Measurements from ENCODE around the gene SPON1.
"Not testable (repeated sequence)": the region's sequence is repeated elsewhere in the genome, so short reads cannot be mapped to it uniquely, and the experiment has no call there.

Gene SPON1

DNA sequence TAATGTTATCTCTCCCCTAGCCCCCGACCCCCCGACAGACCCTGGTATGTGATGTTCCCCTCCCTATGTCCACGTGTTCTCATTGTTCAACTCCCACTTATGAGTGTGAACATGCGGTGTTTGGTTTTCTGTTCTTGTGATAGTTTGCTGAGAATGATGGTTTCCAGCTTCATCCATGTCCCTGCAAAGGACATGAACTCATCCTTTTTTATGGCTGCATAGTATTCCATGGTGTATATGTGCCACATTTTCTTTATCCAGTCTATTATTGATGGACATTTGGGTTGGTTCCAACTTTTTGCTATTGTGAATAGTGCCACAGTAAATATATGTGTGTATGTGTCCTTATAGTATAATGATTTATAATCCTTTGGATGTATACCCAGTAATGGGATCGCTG is 24.2 kb downstream of the SPON1 start:
- H3K4me1 ChIP-seq (ENCODE audit: control extremely low read depth in 1 of 4, control insufficient read depth in 4 of 4, insufficient read depth in 4 of 4, low read length in 3 of 4); CTCF ChIA-PET; POLR2A ChIA-PET; H3K4me3 ChIP-seq (ENCODE audit: control insufficient read depth in 1 of 7, extremely low read depth in 1 of 7, insufficient read depth in 4 of 7, low read depth in 2 of 7, low read length in 6 of 7); H3K27me3 ChIP-seq (replicated peaks in 2 of 5; ENCODE audit: control insufficient read depth in 4 of 5, insufficient read depth in 5 of 5, low read length in 4 of 5); H3K9me3 ChIP-seq (ENCODE audit: control extremely low read depth in 1 of 5, control insufficient read depth in 4 of 5, insufficient read depth in 2 of 5, low read depth in 1 of 5, low read length in 4 of 5); H3K36me3 ChIP-seq (ENCODE audit: control insufficient read depth in 4 of 4, insufficient read depth in 4 of 4, low read length in 3 of 4); H3K27ac ChIP-seq (ENCODE audit: insufficient read depth in 1 of 2, low read depth in 1 of 2, low read length in 2 of 2, poor library complexity in 1 of 2, severe bottlenecking in 2 of 2); DNase-seq: not testable (repeated sequence)
- no CpG with 5 or more reads among the region's 5 CpGs for WGBS (ENCODE audit: insufficient coverage)

- H3K9me3 ChIP-seq (ENCODE audit: control extremely low read depth in 1 of 5, control insufficient read depth in 4 of 5, insufficient read depth in 2 of 5, low read depth in 1 of 5, low read length in 4 of 5); DNase-seq; H3K27me3 ChIP-seq (replicated peaks in 2 of 5; ENCODE audit: control insufficient read depth in 4 of 5, insufficient read depth in 5 of 5, low read length in 4 of 5); H3K4me3 ChIP-seq (ENCODE audit: control insufficient read depth in 1 of 7, extremely low read depth in 1 of 7, insufficient read depth in 4 of 7, low read depth in 2 of 7, low read length in 6 of 7); POLR2A ChIA-PET; H3K4me1 ChIP-seq (ENCODE audit: control extremely low read depth in 1 of 4, control insufficient read depth in 4 of 4, insufficient read depth in 4 of 4, low read length in 3 of 4); H3K36me3 ChIP-seq (ENCODE audit: control insufficient read depth in 4 of 4, insufficient read depth in 4 of 4, low read length in 3 of 4); H3K27ac ChIP-seq (ENCODE audit: insufficient read depth in 1 of 2, low read depth in 1 of 2, low read length in 2 of 2, poor library complexity in 1 of 2, severe bottlenecking in 2 of 2): not testable (repeated sequence)
- 83% methylated on average over 10 of the region's 15 CpGs for WGBS (ENCODE audit: insufficient coverage)
- CTCF ChIA-PET, result interaction anchor here (1.3 kb wide), 1 partner anchor 140 kb away, joined by 3 read pairs; no protein-coding TSS in a partner anchor
Observed at GRCh38 chr11:13992158-13992856, 29.8 kb downstream of the SPON1 start.

DNA sequence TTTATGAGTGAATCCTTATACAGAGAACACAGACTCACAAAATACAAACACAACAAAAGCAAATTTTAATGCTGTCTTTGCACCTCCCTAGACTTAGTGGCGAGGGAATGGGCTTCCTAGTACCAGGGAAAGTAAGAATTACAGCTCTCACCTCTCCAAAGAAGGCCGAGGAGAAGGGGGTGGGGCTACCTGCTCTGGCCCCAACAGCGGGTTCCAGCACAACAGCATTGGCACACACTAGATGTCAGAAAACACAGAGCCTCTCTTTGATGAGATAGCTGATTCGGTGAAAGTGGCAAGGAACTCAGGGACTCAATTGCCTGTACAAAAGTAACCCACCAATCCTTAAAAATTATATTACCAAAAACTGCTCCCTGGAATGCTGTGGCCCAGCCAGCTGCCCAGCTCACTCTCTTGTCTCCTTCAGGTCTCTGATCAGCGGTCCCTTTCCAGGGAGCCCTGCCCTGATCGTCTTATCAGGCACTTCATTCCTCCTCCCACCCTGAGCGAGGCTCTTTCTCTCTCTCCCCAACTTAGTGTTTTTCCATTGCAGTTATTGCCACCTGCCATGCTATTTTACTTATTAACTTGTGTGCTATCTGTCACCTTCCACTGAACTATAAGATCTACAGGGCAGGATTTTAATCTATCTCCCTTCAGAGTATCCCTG is 30.7 kb downstream of the SPON1 start:
- no peak overlapping the region for H3K4me3 ChIP-seq (ENCODE audit: control insufficient read depth in 1 of 7, extremely low read depth in 1 of 7, insufficient read depth in 4 of 7, low read depth in 2 of 7, low read length in 6 of 7)
- no peak for DNase-seq
- WGBS (ENCODE audit: insufficient coverage), result 89% methylated on average over 6 of the region's 7 CpGs
- H3K4me1 ChIP-seq (ENCODE audit: control extremely low read depth in 1 of 4, control insufficient read depth in 4 of 4, insufficient read depth in 4 of 4, low read length in 3 of 4), result no peaks in the 10 kb centered on the region
- H3K9me3 ChIP-seq (ENCODE audit: control extremely low read depth in 1 of 5, control insufficient read depth in 4 of 5, insufficient read depth in 2 of 5, low read depth in 1 of 5, low read length in 4 of 5), result no peaks in the 10 kb centered on the region
- ChIA-PET CTCF (interaction anchor here (1.3 kb wide), 1 partner anchor 139 kb away, joined by 3 read pairs; no protein-coding TSS in a partner anchor), POLR2A (no interaction called here)
- peaks cover 0 to 3% (median 2%) of the 10 kb centered on the region in 5 experiments for H3K27me3 ChIP-seq (replicated peaks in 2 of 5; ENCODE audit: control insufficient read depth in 4 of 5, insufficient read depth in 5 of 5, low read length in 4 of 5)
- no peaks in the 10 kb centered on the region for H3K36me3 ChIP-seq (ENCODE audit: control insufficient read depth in 4 of 4, insufficient read depth in 4 of 4, low read length in 3 of 4)
- no peak overlapping the region for H3K27ac ChIP-seq (ENCODE audit: insufficient read depth in 1 of 2, low read depth in 1 of 2, low read length in 2 of 2, poor library complexity in 1 of 2, severe bottlenecking in 2 of 2)

DNA sequence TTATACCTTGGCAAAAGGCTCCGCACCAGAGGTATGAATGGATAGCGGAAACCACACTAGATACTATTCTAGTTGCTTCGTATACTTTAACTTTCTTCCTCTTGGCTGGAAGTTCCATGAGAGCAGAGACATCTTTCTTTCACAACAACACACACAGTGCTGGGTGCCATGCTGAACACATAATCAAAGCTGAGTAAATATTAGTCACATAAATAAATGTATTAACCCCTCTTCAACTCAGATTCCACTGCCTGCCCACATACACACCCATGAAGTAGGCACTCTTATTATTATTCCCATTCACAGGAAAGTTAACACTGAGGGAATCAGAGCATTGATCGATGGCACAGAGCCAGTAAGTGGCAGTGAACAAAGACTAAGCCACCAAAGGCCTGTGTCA is 35.4 kb downstream of the SPON1 start:
- Histone ChIP-seq H3K36me3 (ENCODE audit: control insufficient read depth in 4 of 4, insufficient read depth in 4 of 4, low read length in 3 of 4) (no peaks in the 10 kb centered on the region), H3K4me1 (ENCODE audit: control extremely low read depth in 1 of 4, control insufficient read depth in 4 of 4, insufficient read depth in 4 of 4, low read length in 3 of 4) (no peaks in the 10 kb centered on the region), H3K9me3 (ENCODE audit: control extremely low read depth in 1 of 5, control insufficient read depth in 4 of 5, insufficient read depth in 2 of 5, low read depth in 1 of 5, low read length in 4 of 5) (peaks cover 0 to 15% (median 10%) of the 10 kb centered on the region in 5 experiments), H3K27ac (ENCODE audit: insufficient read depth in 1 of 2, low read depth in 1 of 2, low read length in 2 of 2, poor library complexity in 1 of 2, severe bottlenecking in 2 of 2) (no peak overlapping the region), H3K4me3 (ENCODE audit: control insufficient read depth in 1 of 7, extremely low read depth in 1 of 7, insufficient read depth in 4 of 7, low read depth in 2 of 7, low read length in 6 of 7) (no peak overlapping the region), H3K27me3 (replicated peaks in 2 of 5; ENCODE audit: control insufficient read depth in 4 of 5, insufficient read depth in 5 of 5, low read length in 4 of 5) (peaks cover 0 to 2% (median 2%) of the 10 kb centered on the region in 5 experiments)
- POLR2A ChIA-PET, result no interaction called here
- DNase-seq, result no peak
- 100% methylated on average over 2 of the region's 4 CpGs for WGBS (ENCODE audit: insufficient coverage)
- CTCF ChIA-PET, result no interaction called here

DNA sequence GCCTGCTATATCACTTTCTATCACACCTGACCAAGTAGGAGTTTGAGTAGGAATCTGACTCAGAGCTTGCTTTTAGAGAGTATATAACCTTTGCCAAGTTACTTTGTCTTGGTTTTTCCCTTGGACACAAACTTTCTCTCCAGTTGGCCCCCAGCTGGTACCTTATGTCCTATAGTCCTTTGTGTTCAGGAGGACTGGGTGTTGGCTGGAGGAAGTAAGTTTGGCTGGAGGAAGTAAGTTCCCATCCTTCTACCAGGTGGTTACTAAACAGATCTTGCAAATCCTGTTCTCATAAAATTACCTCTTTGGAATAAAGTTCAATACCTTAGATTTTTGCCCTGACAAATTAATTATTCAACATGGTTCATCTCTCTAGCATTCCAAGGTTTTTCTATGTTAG is 37.2 kb downstream of the SPON1 start:
- no peaks in the 10 kb centered on the region for H3K4me1 ChIP-seq (ENCODE audit: control extremely low read depth in 1 of 4, control insufficient read depth in 4 of 4, insufficient read depth in 4 of 4, low read length in 3 of 4)
- H3K9me3 ChIP-seq (ENCODE audit: control extremely low read depth in 1 of 5, control insufficient read depth in 4 of 5, insufficient read depth in 2 of 5, low read depth in 1 of 5, low read length in 4 of 5), result peaks cover 0 to 23% (median 10%) of the 10 kb centered on the region in 5 experiments
- CTCF ChIA-PET, result no interaction called here
- no peak for DNase-seq
- no peaks in the 10 kb centered on the region for H3K36me3 ChIP-seq (ENCODE audit: control insufficient read depth in 4 of 4, insufficient read depth in 4 of 4, low read length in 3 of 4)
- POLR2A ChIA-PET, result no interaction called here
- no peak overlapping the region for H3K27ac ChIP-seq (ENCODE audit: insufficient read depth in 1 of 2, low read depth in 1 of 2, low read length in 2 of 2, poor library complexity in 1 of 2, severe bottlenecking in 2 of 2)
- H3K4me3 ChIP-seq (ENCODE audit: control insufficient read depth in 1 of 7, extremely low read depth in 1 of 7, insufficient read depth in 4 of 7, low read depth in 2 of 7, low read length in 6 of 7), result no peak overlapping the region
- peaks cover 0 to 2% (median 0%) of the 10 kb centered on the region in 5 experiments for H3K27me3 ChIP-seq (replicated peaks in 2 of 5; ENCODE audit: control insufficient read depth in 4 of 5, insufficient read depth in 5 of 5, low read length in 4 of 5)

DNA sequence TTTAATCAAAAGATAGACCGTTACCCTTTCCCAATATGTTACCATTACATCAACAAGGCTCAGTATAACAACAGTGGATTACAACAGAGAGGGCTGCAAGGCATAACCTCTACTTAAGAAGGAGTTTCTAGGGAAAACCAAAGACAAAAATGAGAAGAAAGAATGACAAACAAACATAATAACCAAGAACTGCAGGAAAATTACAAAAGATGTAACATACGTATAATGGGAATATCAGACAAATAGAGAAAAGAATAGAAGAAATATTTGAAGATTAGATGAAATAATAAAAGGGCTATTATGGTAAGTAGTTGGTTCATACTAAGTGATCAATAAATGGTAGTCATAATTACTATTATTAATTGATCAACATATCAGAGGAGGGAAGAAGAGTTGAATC is 39.1 kb downstream of the SPON1 start:
- no peak overlapping the region for H3K4me3 ChIP-seq (ENCODE audit: control insufficient read depth in 1 of 7, extremely low read depth in 1 of 7, insufficient read depth in 4 of 7, low read depth in 2 of 7, low read length in 6 of 7)
- ChIA-PET POLR2A (no interaction called here), CTCF (no interaction called here)
- no peaks in the 10 kb centered on the region for H3K27me3 ChIP-seq (replicated peaks in 2 of 5; ENCODE audit: control insufficient read depth in 4 of 5, insufficient read depth in 5 of 5, low read length in 4 of 5)
- 100% methylated on average over 1 of the region's 2 CpGs for WGBS (ENCODE audit: insufficient coverage)
- peaks cover 0 to 26% (median 10%) of the 10 kb centered on the region in 5 experiments for H3K9me3 ChIP-seq (ENCODE audit: control extremely low read depth in 1 of 5, control insufficient read depth in 4 of 5, insufficient read depth in 2 of 5, low read depth in 1 of 5, low read length in 4 of 5)
- DNase-seq, result no peak
- H3K4me1 ChIP-seq (ENCODE audit: control extremely low read depth in 1 of 4, control insufficient read depth in 4 of 4, insufficient read depth in 4 of 4, low read length in 3 of 4), result no peaks in the 10 kb centered on the region
- no peaks in the 10 kb centered on the region for H3K36me3 ChIP-seq (ENCODE audit: control insufficient read depth in 4 of 4, insufficient read depth in 4 of 4, low read length in 3 of 4)
- no peak overlapping the region for H3K27ac ChIP-seq (ENCODE audit: insufficient read depth in 1 of 2, low read depth in 1 of 2, low read length in 2 of 2, poor library complexity in 1 of 2, severe bottlenecking in 2 of 2)

DNA sequence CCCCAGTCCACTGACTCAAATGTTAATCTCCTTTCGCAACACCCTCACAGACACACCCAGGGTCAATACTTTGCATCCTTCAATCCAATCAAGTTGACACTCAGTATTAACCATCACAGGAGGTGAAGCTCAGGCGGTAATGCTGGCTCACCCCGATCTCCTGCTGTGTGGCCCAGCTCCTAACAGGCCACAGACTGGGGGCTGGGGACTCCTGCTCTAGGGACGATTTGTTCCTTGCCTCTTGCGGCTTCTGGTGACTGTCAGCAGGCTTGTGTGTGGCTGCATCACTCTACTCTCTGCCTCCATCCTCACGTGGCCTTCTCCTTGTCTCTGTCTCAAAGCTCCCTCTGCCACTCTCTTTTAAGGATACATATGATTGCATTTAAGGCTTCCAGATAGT is 45.0 kb downstream of the SPON1 start:
- Histone ChIP-seq H3K9me3 (ENCODE audit: control extremely low read depth in 1 of 5, control insufficient read depth in 4 of 5, insufficient read depth in 2 of 5, low read depth in 1 of 5, low read length in 4 of 5) (peaks cover 0 to 13% (median 1%) of the 10 kb centered on the region in 5 experiments), H3K27me3 (replicated peaks in 2 of 5; ENCODE audit: control insufficient read depth in 4 of 5, insufficient read depth in 5 of 5, low read length in 4 of 5) (peaks cover 0 to 3% (median 0%) of the 10 kb centered on the region in 5 experiments), H3K27ac (ENCODE audit: insufficient read depth in 1 of 2, low read depth in 1 of 2, low read length in 2 of 2, poor library complexity in 1 of 2, severe bottlenecking in 2 of 2) (no peak overlapping the region), H3K4me3 (ENCODE audit: control insufficient read depth in 1 of 7, extremely low read depth in 1 of 7, insufficient read depth in 4 of 7, low read depth in 2 of 7, low read length in 6 of 7) (no peak overlapping the region), H3K4me1 (ENCODE audit: control extremely low read depth in 1 of 4, control insufficient read depth in 4 of 4, insufficient read depth in 4 of 4, low read length in 3 of 4) (no peaks in the 10 kb centered on the region), H3K36me3 (ENCODE audit: control insufficient read depth in 4 of 4, insufficient read depth in 4 of 4, low read length in 3 of 4) (no peaks in the 10 kb centered on the region)
- ChIA-PET CTCF (no interaction called here), POLR2A (no interaction called here)
- WGBS (ENCODE audit: insufficient coverage), result 100% methylated on average over 5 of the region's 6 CpGs
- DNase-seq, result no peak
